A549 (cell line): ENCODE results near the gene WEE2. TPM values are rescaled to one million over a fixed set of nuclear protein-coding genes. Genes with fewer than 3 reads are reported as not detected.

Experiments
- ATAC-seq, 2 experiments: fragments of 200-7000 bp in 1 of 2; fragments of >200 bp in 1 of 2; cut with Nextera tagmentation in 1 of 2; cut with Tn5 transposase in 1 of 2; 3 replicates each; pipeline versions ENCODE4 v1.8.0 to v1.9.1; 2018 to 2020; ENCODE audit warnings: mild to moderate bottlenecking in 1 of 2, moderate library complexity in 1 of 2
- CTCF ChIA-PET: fragments of 300-600 bp; sonication (Branson Sonifier 250); formaldehyde crosslinking; extraction: SDS; loops from one replicate; lab custom pipeline; 2021; ENCODE audit warnings: antibody characterized with exemption, inconsistent platforms; lab: Yijun Ruan, JAX
- POLR2A ChIA-PET: fragments of 350-600 bp; formaldehyde crosslinking; extraction: SDS; loops from one replicate; lab custom pipeline; 2021; ENCODE audit warnings: antibody characterized with exemption, inconsistent platforms; lab: Yijun Ruan, JAX
- DNase-seq, 2 experiments: peaks; one replicate each; pipeline versions ENCODE4 v3.0.0 to v3.0.0-alpha.2; 2011 to 2016; ENCODE audit warnings: low read depth in 1 of 2, low spot score in 1 of 2
- FAIRE-seq: peaks from 2 replicates; lab custom pipeline; 2011; peaks lifted over from hg19 to GRCh38; lab: Jason Lieb, UNC
- H3K27ac ChIP-seq, 2 experiments: fragments of >200 bp; sonication (Bioruptor Twin); formaldehyde crosslinking; 3 replicates each; pipeline ENCODE4 v1.5.1; 2016 to 2017
- H3K4me1 ChIP-seq: fragments of >200 bp; sonication (Bioruptor Twin); formaldehyde crosslinking; 3 replicates; pipeline ENCODE4 v1.6.1; 2016
- H3K4me2 ChIP-seq: fragments of >200 bp; sonication (Bioruptor Twin); formaldehyde crosslinking; 3 replicates; pipeline ENCODE4 v1.6.1; 2016
- H3K4me3 ChIP-seq: fragments of >200 bp; sonication (Bioruptor Twin); formaldehyde crosslinking; 3 replicates; pipeline ENCODE4 v1.5.1; 2016
- H3K9me3 ChIP-seq: fragments of >200 bp; sonication (Bioruptor Twin); formaldehyde crosslinking; 3 replicates; pipeline ENCODE4 v1.6.1; 2016
- CBX2 ChIP-seq: fragments of 200-600 bp; sonication (generic); IDR thresholded peaks from 2 replicates; pipeline ENCODE4 v1.6.1; 2016; ENCODE audit warnings: low read depth, mild to moderate bottlenecking, borderline replicate concordance
- CBX8 ChIP-seq: fragments of 200-600 bp; sonication (generic); IDR thresholded peaks from 2 replicates; pipeline ENCODE4 v1.6.1; 2016
- CEBPB ChIP-seq, 2 experiments: fragments of >200 bp in 1 of 2; sonication (Bioruptor Twin) in 1 of 2; formaldehyde crosslinking in 1 of 2; IDR thresholded peaks; 2 replicates each; pipeline ENCODE4 v1.6.1; 2012 to 2016
- EHF ChIP-seq: fragments of 250-450 bp; sonication (Bioruptor Pico); IDR thresholded peaks from 2 replicates; pipeline ENCODE4 v1.5.0; 2020; ENCODE audit warnings: mild to moderate bottlenecking
- FOSB ChIP-seq: fragments of 250-450 bp; sonication (Bioruptor Pico); IDR thresholded peaks from 2 replicates; pipeline ENCODE4 v1.5.0; 2020; ENCODE audit warnings: mild to moderate bottlenecking, moderate library complexity
- FOXS1 ChIP-seq: fragments of 250-450 bp; sonication (Bioruptor Pico); IDR thresholded peaks from 2 replicates; pipeline ENCODE4 v1.5.0; 2020; ENCODE audit warnings: mild to moderate bottlenecking, moderate library complexity
- HMGXB4 ChIP-seq: fragments of 250-450 bp; sonication (Bioruptor Pico); IDR thresholded peaks from 2 replicates; pipeline ENCODE4 v1.5.0; 2021; ENCODE audit warnings: mild to moderate bottlenecking, moderate library complexity, borderline replicate concordance
- HOXA7 ChIP-seq: fragments of 250-450 bp; sonication (Bioruptor Pico); IDR thresholded peaks from 2 replicates; pipeline ENCODE4 v1.5.0; 2020; ENCODE audit warnings: mild to moderate bottlenecking, moderate library complexity
- KDM1A ChIP-seq: fragments of 200-600 bp; sonication (generic); IDR thresholded peaks from 2 replicates; pipeline ENCODE4 v1.6.1; 2016; ENCODE audit warnings: low read depth, mild to moderate bottlenecking
- KDM5A ChIP-seq: fragments of 200-600 bp; sonication (generic); IDR thresholded peaks from 2 replicates; pipeline ENCODE4 v1.6.1; 2016; ENCODE audit warnings: antibody characterized with exemption, mild to moderate bottlenecking
- MAFK ChIP-seq: fragments of 450-650 bp; IDR thresholded peaks from 2 replicates; pipeline ENCODE4 v1.6.1; 2014; ENCODE audit not compliant: partially characterized antibody
- NR3C1 ChIP-seq: fragments of >200 bp; sonication (Bioruptor Twin); formaldehyde crosslinking; IDR thresholded peaks from 3 replicates; pipeline ENCODE4 v1.6.1; 2017
- PHF8 ChIP-seq: fragments of 200-600 bp; sonication (generic); IDR thresholded peaks from 2 replicates; pipeline ENCODE4 v1.6.1; 2016; ENCODE audit warnings: low read depth, mild to moderate bottlenecking, antibody characterized with exemption, moderate library complexity, borderline replicate concordance
- TFCP2L1 ChIP-seq: fragments of 250-450 bp; sonication (Bioruptor Pico); IDR thresholded peaks from 2 replicates; pipeline ENCODE4 v1.5.0; 2021; ENCODE audit warnings: mild to moderate bottlenecking
- ZC3H11A ChIP-seq: fragments of 450-650 bp; IDR thresholded peaks from 2 replicates; pipeline ENCODE4 v1.6.1; 2014; ENCODE audit warnings: antibody characterized with exemption, mild to moderate bottlenecking
- ZNF302 ChIP-seq: fragments of 250-450 bp; sonication (Bioruptor Pico); IDR thresholded peaks from 2 replicates; pipeline ENCODE4 v1.9.0; 2021; ENCODE audit warnings: inconsistent platforms, mild to moderate bottlenecking, moderate library complexity
- WGBS: methylation state at CpG from one replicate; pipeline ENCODE4 v1.1.6; 2017; ENCODE audit errors: missing lambda C conversion rate; 5-methylcytosine and 5-hydroxymethylcytosine counted together
- polyA plus RNA-seq, 4 experiments: library from polyadenylated mRNA; depleted of rRNA in 3 of 4; stranded (reverse); fragments of >200 nt; fragmentation: RNase III in 1 of 4; extraction: RNeasy Plus Mini Kit Qiagen cat#74134 plus additional on column Dnase treatment in 1 of 4; gene quantifications; 2 replicates in 3 of 4; 3 replicates in 1 of 4; pipeline ENCODE4 v1.2.3, GENCODE V29; 2011 to 2017
- TF ChIP-seq, protein P1 (sequence below): fragments of 250-450 bp; sonication (Bioruptor Pico); IDR thresholded peaks from 2 replicates; pipeline ENCODE4 v1.5.0; 2020; ENCODE audit warnings: low read depth, mild to moderate bottlenecking, moderate library complexity
- TF ChIP-seq, protein P2 (sequence below): fragments of 450-650 bp; IDR thresholded peaks from 2 replicates; pipeline ENCODE4 v1.6.1; 2014; ENCODE audit warnings: antibody characterized with exemption
- TF ChIP-seq, protein P3 (sequence below): fragments of >200 bp; sonication (Bioruptor Twin); formaldehyde crosslinking; IDR thresholded peaks from 3 replicates; pipeline ENCODE4 v1.6.1; 2016

Gene WEE2
- polyA plus RNA-seq, 2 of the 4 experiments (the other 2 are of a cell fraction), result not detected

DNA sequence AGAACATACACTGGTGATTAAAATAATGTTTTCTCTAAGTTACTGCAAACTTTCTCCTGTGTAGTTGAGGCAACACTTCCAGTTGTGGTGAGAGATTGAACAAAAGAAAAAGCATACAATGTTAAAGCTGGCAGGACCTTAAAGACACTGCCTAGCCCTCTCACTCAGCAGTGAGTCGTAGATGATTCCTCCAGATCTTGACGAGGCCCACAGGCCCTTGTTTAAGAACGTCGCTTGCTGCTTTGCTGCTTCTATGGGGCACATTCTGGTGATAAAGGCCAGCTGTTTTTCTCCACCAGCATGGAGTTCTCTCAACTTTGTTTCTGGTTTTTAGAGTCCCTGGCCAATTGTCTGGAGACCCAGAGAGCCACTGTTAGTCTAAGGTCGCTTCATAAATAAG, 3.4 kb upstream of the WEE2 start (continued):
- TF ChIP-seq ZC3H11A (no peak), TFCP2L1 (CRISPR knock-in tag) (no peak)
- TF ChIP-seq, protein P1, sequence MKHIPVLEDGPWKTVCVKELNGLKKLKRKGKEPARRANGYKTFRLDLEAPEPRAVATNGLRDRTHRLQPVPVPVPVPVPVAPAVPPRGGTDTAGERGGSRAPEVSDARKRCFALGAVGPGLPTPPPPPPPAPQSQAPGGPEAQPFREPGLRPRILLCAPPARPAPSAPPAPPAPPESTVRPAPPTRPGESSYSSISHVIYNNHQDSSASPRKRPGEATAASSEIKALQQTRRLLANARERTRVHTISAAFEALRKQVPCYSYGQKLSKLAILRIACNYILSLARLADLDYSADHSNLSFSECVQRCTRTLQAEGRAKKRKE (CRISPR knock-in tag), result no peak
- TF ChIP-seq, protein P2, sequence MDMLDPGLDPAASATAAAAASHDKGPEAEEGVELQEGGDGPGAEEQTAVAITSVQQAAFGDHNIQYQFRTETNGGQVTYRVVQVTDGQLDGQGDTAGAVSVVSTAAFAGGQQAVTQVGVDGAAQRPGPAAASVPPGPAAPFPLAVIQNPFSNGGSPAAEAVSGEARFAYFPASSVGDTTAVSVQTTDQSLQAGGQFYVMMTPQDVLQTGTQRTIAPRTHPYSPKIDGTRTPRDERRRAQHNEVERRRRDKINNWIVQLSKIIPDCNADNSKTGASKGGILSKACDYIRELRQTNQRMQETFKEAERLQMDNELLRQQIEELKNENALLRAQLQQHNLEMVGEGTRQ, result no peak
- TF ChIP-seq, all 56 proteins: peak for 0

- FAIRE-seq (no peak), ATAC-seq (no peak), DNase-seq (no peak)
- CTCF ChIA-PET, result no interaction called here
- Histone ChIP-seq H3K4me3 (no peak overlapping the region), H3K4me1 (peaks cover 33% of the 10 kb centered on the region), H3K4me2 (no peak overlapping the region), H3K27ac (no peak overlapping the region), H3K9me3 (no peaks in the 10 kb centered on the region)
- WGBS, result 86% methylated on average over 1 of the region's 1 CpG
- POLR2A ChIA-PET, result interaction anchor here (1.6 kb wide), 1 partner anchor 32 kb away, joined by 4 read pairs; the partner anchor contains the start of gene SSBP1
- TF ChIP-seq MAFK, result no peak
- no peak for TF ChIP-seq CBX2
- no peak for TF ChIP-seq CEBPB (IDR thresholded peaks at IDR 0.05)
- TF ChIP-seq HMGXB4 (CRISPR knock-in tag), result no peak
- no peak for TF ChIP-seq HOXA7 (CRISPR knock-in tag)
- no peak for TF ChIP-seq FOSB (CRISPR knock-in tag)
- TF ChIP-seq FOXS1, result no peak
- TF ChIP-seq KDM5A, result no peak
- TF ChIP-seq, protein P3, sequence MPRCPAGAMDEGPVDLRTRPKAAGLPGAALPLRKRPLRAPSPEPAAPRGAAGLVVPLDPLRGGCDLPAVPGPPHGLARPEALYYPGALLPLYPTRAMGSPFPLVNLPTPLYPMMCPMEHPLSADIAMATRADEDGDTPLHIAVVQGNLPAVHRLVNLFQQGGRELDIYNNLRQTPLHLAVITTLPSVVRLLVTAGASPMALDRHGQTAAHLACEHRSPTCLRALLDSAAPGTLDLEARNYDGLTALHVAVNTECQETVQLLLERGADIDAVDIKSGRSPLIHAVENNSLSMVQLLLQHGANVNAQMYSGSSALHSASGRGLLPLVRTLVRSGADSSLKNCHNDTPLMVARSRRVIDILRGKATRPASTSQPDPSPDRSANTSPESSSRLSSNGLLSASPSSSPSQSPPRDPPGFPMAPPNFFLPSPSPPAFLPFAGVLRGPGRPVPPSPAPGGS, result no peak
- TF ChIP-seq CBX8, result no peak
- TF ChIP-seq ZNF302 (CRISPR knock-in tag), result no peak
- no peak for TF ChIP-seq PHF8
- TF ChIP-seq, protein P1 (CRISPR knock-in tag), result no peak
- TF ChIP-seq NR3C1, result no peak
- TF ChIP-seq KDM1A, result no peak
- TF ChIP-seq EHF (CRISPR knock-in tag), result no peak
Measured at GRCh38 chr7:141706239-141707064, 1.7 kb upstream of the WEE2 start.
